ENCODE data around the gene ALOX15.

DNA sequence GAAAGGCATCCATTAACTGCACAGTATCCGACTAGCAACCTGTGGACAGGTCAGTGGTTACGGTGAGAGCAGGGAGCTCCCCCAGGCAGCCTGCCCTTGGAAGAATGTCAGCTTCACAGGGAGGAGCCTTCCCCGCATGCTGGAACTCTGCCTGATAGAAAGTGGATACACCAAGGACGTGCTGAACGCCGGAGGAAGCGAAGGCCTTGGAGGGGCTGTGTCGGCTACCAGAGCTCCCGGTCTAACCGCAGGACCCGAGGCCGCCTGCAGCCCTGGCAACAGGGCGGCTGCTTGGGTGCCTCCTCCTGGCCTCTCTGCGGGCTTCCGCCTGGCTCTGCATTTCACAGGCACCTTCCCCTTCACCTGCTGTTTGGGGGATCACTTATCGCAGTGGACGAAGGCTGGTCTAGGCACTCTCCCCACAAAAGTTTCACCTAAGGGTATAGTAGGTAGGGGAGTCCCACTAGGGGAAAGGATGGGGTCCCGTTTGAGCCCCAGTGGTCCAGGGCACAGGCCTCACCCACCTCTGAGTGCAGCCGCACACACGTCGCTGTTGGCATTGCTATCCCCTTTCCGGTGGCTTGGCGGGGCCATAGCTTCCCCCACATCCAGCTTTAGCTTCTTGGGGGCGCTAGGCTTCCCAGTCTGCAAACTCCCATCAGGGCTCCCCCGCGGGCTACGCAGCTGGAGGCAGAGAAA, 32.7 kb upstream of the ALOX15 start:
- TF ChIP-seq POLR2AphosphoS5 (IDR thresholded peaks at IDR 0.05; ENCODE audit: borderline replicate concordance, low read depth, low read length): no peak
- TF ChIP-seq EZH2 (IDR thresholded peaks at IDR 0.05): no peak
- no peak for TF ChIP-seq FOXP2 (optimal IDR thresholded peaks at IDR 0.05; ENCODE audit: control extremely low read depth, extremely low read length, insufficient read depth)

Measured in SK-N-MC (cell line).